ENCODE results near the gene TPSD1. TPM values are rescaled to one million over a fixed set of nuclear protein-coding genes. Genes with fewer than 3 reads are reported as not detected.
A peak's percentile ranks its signal among the peaks of the same experiment; 100 is the strongest.

Gene TPSD1
- polyA plus RNA-seq, 3 donors = not detected

DNA sequence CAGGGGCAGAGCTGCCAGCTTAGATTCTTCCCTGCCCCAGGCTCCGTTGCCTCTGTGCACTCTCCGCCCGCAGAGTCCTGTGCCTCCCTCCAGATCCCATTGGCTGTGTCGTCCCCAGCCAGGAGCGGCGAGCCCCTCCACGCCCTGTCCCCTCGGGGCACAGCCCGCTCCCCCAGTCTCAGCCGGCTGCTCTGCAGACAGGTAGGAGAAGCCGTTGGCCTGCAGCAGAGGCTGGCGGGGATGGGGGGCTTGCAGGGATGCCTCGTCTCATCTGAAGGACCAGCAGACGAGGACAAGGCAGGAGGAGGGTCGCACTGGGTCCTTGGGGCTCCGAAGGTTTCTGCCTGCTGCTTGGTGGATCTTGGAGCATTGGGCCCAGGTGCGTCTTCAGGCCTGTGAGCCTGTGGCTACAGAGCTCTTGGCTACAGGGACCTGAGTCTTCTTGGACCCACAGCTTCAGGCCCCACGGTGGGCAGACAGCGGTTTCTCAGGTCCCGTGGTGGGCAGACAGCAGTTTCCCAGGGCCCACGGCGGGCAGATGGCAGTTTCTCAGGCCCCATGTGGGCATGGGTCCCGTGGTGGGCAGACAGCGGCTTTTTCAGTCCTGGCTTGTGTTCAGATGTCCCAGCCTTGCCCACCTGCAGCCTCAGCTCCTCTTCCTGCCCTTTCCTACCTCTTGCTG, 36.8 kb upstream of the TPSD1 start:
- no peaks in the 10 kb centered on the region for H3K27me3 ChIP-seq (ENCODE audit: control insufficient read depth in 2 of 2, insufficient read depth in 2 of 2, low read length in 2 of 2)
- H3K9ac ChIP-seq (ENCODE audit: insufficient read depth, low read length, poor library complexity, severe bottlenecking) = no peak overlapping the region
- no peaks in the 10 kb centered on the region for H3K36me3 ChIP-seq (replicated peaks in 1 of 2; ENCODE audit: control insufficient read depth in 1 of 2, insufficient read depth in 2 of 2, low read length in 2 of 2)
- intact Hi-C loops (cut with micrococcal nuclease) = loop anchor here in 1 of 2 donors (10.0 kb wide), 1 partner anchor 46 kb away; no protein-coding TSS in a partner anchor
- WGBS (ENCODE audit: insufficient coverage) = 90% methylated on average over 23 of the region's 24 CpGs
- H3K4me3 ChIP-seq (replicated peaks in 1 of 3; ENCODE audit: low read depth in 2 of 3, low read length in 3 of 3) = no peak overlapping the region
- no peak for DNase-seq
- H3K4me1 Mint-ChIP-seq = no peaks in the 10 kb centered on the region
- H4K20me1 ChIP-seq (ENCODE audit: insufficient read depth, low read length) = no peaks in the 10 kb centered on the region
- H3K4me3 Mint-ChIP-seq = no peak overlapping the region
- H3K4me2 ChIP-seq (replicated peaks; ENCODE audit: extremely low read depth, low read length, poor library complexity, severe bottlenecking) = no peak overlapping the region
- H3K4me1 ChIP-seq (ENCODE audit: control insufficient read depth in 1 of 2, insufficient read depth in 2 of 2, low read length in 2 of 2) = no peaks in the 10 kb centered on the region
- peaks cover 0 to 6% (median 0%) of the 10 kb centered on the region in 3 donors for H3K27me3 Mint-ChIP-seq (ENCODE audit: low read depth in 3 of 3)
- TF ChIP-seq, protein P1, sequence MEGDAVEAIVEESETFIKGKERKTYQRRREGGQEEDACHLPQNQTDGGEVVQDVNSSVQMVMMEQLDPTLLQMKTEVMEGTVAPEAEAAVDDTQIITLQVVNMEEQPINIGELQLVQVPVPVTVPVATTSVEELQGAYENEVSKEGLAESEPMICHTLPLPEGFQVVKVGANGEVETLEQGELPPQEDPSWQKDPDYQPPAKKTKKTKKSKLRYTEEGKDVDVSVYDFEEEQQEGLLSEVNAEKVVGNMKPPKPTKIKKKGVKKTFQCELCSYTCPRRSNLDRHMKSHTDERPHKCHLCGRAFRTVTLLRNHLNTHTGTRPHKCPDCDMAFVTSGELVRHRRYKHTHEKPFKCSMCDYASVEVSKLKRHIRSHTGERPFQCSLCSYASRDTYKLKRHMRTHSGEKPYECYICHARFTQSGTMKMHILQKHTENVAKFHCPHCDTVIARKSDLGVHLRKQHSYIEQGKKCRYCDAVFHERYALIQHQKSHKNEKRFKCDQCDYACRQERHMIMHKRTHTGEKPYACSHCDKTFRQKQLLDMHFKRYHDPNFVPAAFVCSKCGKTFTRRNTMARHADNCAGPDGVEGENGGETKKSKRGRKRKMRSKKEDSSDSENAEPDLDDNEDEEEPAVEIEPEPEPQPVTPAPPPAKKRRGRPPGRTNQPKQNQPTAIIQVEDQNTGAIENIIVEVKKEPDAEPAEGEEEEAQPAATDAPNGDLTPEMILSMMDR (IDR thresholded peaks at IDR 0.05) = no peak
- no peak overlapping the region for H3K27ac ChIP-seq (ENCODE audit: low read depth in 1 of 2, low read length in 2 of 2)
- H3K79me2 ChIP-seq (ENCODE audit: insufficient read depth, low read length) = no peaks in the 10 kb centered on the region
- peaks cover 0 to 5% (median 0%) of the 10 kb centered on the region in 7 donors for H3K9me3 Mint-ChIP-seq
- H2AFZ ChIP-seq (ENCODE audit: insufficient read depth, low read depth, low read length, poor library complexity, severe bottlenecking) = no peak overlapping the region
- H3K9me3 ChIP-seq (replicated peaks in 1 of 2; ENCODE audit: control insufficient read depth in 1 of 2, insufficient read depth in 1 of 2, low read length in 2 of 2) = no peaks in the 10 kb centered on the region
- H3K27ac Mint-ChIP-seq = peak overlapping the region in 1 of 7 donors; percentile 35
- no peaks in the 10 kb centered on the region for H3K36me3 Mint-ChIP-seq

DNA sequence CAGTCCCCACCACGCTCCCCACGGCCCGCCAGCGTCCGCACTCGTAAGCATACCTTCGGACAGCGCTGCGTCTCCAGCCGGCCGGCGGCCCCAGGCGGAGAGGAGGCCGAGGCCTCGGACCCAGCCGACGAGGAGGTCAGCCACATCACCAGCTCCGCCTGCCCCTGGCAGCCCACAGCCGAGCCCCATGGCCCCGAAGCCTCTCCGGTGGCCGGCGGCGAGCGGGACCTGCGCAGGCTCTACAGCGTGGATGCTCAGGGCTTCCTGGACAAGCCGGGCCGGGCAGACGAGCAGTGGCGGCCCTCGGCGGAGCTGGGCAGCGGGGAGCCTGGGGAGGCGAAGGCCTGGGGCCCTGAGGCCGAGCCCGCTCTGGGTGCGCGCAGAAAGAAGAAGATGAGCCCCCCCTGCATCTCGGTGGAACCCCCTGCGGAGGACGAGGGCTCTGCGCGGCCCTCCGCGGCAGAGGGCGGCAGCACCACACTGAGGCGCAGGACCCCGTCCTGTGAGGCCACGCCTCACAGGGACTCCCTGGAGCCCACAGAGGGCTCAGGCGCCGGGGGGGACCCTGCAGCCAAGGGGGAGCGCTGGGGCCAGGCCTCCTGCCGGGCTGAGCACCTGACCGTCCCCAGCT, 35.7 kb upstream of the TPSD1 start:
- Mint-ChIP-seq H3K9me3 (peaks cover 0 to 2% (median 0%) of the 10 kb centered on the region in 7 donors), H3K4me3 (no peak overlapping the region), H3K27me3 (ENCODE audit: low read depth in 3 of 3) (peaks cover 0 to 5% (median 0%) of the 10 kb centered on the region in 3 donors), H3K27ac (no peak overlapping the region), H3K4me1 (no peaks in the 10 kb centered on the region), H3K36me3 (no peaks in the 10 kb centered on the region)
- Histone ChIP-seq H3K4me2 (replicated peaks; ENCODE audit: extremely low read depth, low read length, poor library complexity, severe bottlenecking) (no peak overlapping the region), H3K79me2 (ENCODE audit: insufficient read depth, low read length) (no peaks in the 10 kb centered on the region), H3K9ac (ENCODE audit: insufficient read depth, low read length, poor library complexity, severe bottlenecking) (no peak overlapping the region), H3K27ac (ENCODE audit: low read depth in 1 of 2, low read length in 2 of 2) (no peak overlapping the region), H3K9me3 (replicated peaks in 1 of 2; ENCODE audit: control insufficient read depth in 1 of 2, insufficient read depth in 1 of 2, low read length in 2 of 2) (no peaks in the 10 kb centered on the region), H3K27me3 (ENCODE audit: control insufficient read depth in 2 of 2, insufficient read depth in 2 of 2, low read length in 2 of 2) (no peaks in the 10 kb centered on the region), H2AFZ (ENCODE audit: insufficient read depth, low read depth, low read length, poor library complexity, severe bottlenecking) (no peak overlapping the region), H4K20me1 (ENCODE audit: insufficient read depth, low read length) (no peaks in the 10 kb centered on the region), H3K36me3 (replicated peaks in 1 of 2; ENCODE audit: control insufficient read depth in 1 of 2, insufficient read depth in 2 of 2, low read length in 2 of 2) (no peaks in the 10 kb centered on the region), H3K4me1 (ENCODE audit: control insufficient read depth in 1 of 2, insufficient read depth in 2 of 2, low read length in 2 of 2) (no peaks in the 10 kb centered on the region), H3K4me3 (replicated peaks in 1 of 3; ENCODE audit: low read depth in 2 of 3, low read length in 3 of 3) (no peak overlapping the region)
- DNase-seq = no peak
- WGBS (ENCODE audit: insufficient coverage) = 94% methylated on average over 45 of the region's 55 CpGs
- TF ChIP-seq, protein P1 (IDR thresholded peaks at IDR 0.05) = no peak
- intact Hi-C loops (cut with micrococcal nuclease) = no loop called here
